ENCODE measurements around the gene STAB1. TPM values are rescaled to one million over a fixed set of nuclear protein-coding genes. Genes with fewer than 3 reads are reported as not detected.

Gene STAB1
- total RNA-seq, 1 donor from 2014 or later, result 71.5 TPM

DNA sequence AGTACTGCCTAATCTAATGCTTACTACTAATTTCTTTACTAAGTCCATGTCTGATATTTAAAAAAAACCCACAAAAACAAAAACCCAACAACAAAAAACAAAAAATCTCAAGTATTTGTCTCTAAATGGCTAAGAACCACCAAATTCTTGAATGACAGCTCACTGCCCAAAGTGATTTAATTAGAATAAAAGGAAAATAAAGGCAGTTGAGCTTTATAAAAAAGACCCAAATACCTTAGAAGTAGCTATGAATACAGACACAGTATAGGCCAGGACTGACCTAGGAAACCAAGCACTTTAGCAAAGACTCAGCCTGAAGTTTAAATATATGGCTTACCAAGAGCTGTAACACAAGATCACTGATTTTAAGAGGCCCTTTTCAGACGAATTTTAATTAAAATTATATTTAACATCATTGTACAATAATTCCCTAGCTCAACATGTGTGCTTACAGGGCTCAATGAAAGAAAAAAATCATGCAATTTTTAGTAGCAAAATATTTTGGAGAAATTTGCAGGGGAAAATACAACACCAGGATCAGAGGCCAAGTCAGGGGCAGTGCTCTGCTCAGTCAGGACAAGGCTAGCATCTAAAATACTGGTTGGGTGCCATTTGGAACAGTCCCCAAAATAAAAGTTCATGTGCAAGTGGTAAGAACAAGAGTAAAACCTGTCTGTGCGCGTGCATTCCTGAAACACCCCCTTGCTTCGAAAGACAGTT, 66.0 kb downstream of the STAB1 start:
- ATAC-seq (peak; percentile 47), DNase-seq (ENCODE audit: low spot score) (no peak)

- ATAC-seq, result no peak
- DNase-seq (ENCODE audit: low spot score), result no peak
Observed at GRCh38 chr3:52563984-52564383, 68.8 kb downstream of the STAB1 start.

DNA sequence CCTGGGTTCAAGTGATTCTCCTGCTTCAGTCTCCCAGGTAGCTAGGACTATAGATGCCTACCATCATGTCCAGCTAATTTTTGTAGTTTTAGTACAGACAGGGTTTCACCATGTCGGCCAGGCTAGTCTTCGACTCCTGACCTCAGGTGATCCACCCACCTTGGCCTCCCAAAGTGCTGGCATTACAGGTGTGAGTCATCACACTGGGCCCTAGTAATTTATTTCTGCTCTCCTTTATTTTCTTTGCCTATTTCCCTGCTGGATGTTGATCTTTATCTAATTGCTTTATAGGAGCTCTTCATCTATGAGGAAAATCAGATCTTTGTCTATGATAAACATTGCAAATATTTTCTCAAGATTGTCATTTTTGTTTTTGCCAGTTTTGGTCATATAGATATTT, 72.9 kb downstream of the STAB1 start:
- no peak for DNase-seq (ENCODE audit: low spot score)
- ATAC-seq, result no peak

- no peak for ATAC-seq
- no peak for DNase-seq (ENCODE audit: low spot score)
Observed at GRCh38 chr3:52570076-52570475, 74.9 kb downstream of the STAB1 start.

- DNase-seq (ENCODE audit: low spot score) (no peak), ATAC-seq (no peak)
Observed at GRCh38 chr3:52572221-52572620, 77.1 kb downstream of the STAB1 start.

Other genes with a start within 250 kb of the STAB1 start
- 4.2 TPM for gene PPM1M, start 249.6 kb upstream of the STAB1 start, total RNA-seq
- gene WDR82, start 216.7 kb upstream of the STAB1 start, total RNA-seq, result 18.6 TPM
- 396 TPM for gene GLYCTK, start 207.5 kb upstream of the STAB1 start, total RNA-seq
- 9.6 TPM for gene DNAH1, start 179.0 kb upstream of the STAB1 start, total RNA-seq
- gene BAP1, start 85.3 kb upstream of the STAB1 start, total RNA-seq, result 46.9 TPM
- 6.9 TPM for gene PHF7, start 84.7 kb upstream of the STAB1 start, total RNA-seq
- gene SEMA3G, start 50.2 kb upstream of the STAB1 start, total RNA-seq, result 0.93 TPM
- 0.25 TPM for gene TNNC1, start 41.3 kb upstream of the STAB1 start, total RNA-seq
- gene NISCH, start 39.7 kb upstream of the STAB1 start, total RNA-seq, result 39.3 TPM
- gene NT5DC2, start 38.5 kb downstream of the STAB1 start, total RNA-seq, result 4.1 TPM
- gene UQCC5, start 41.3 kb downstream of the STAB1 start, total RNA-seq, result 7.4 TPM
- 15.3 TPM for gene PBRM1, start 190.6 kb downstream of the STAB1 start, total RNA-seq
- gene GNL3, start 190.7 kb downstream of the STAB1 start, total RNA-seq, result 18.9 TPM
- 52.2 TPM for gene GLT8D1, start 210.5 kb downstream of the STAB1 start, total RNA-seq
- gene SPCS1, start 210.8 kb downstream of the STAB1 start, total RNA-seq, result 78.3 TPM

Data from left lobe of liver (tissue), 2 donors.